BE2C (cell line): ENCODE data around the gene PNPLA7.

Experiments
- DNase-seq: peaks from one replicate; pipeline ENCODE4 v3.0.0-alpha.2; 2020
- H3K27me3 ChIP-seq: fragments of 250-450 bp; sonication (Bioruptor Pico); 2 replicates; pipeline ENCODE4 v1.5.1; 2020; ENCODE audit warnings: mild to moderate bottlenecking
- H3K36me3 ChIP-seq: fragments of 250-450 bp; sonication (Bioruptor Pico); 2 replicates; pipeline ENCODE4 v1.5.1; 2020; ENCODE audit warnings: mild to moderate bottlenecking
- H3K4me1 ChIP-seq: fragments of 250-450 bp; sonication (Bioruptor Pico); 2 replicates; pipeline ENCODE4 v1.5.1; 2020
- H3K4me3 ChIP-seq: 2 replicates; pipeline ENCODE4 v1.5.1; 2011; ENCODE audit warnings: low read depth, low read length
- H3K9me3 ChIP-seq: fragments of 250-450 bp; sonication (Bioruptor Pico); 2 replicates; pipeline ENCODE4 v1.5.1; 2020
- TF ChIP-seq, protein P1 (sequence below): IDR thresholded peaks from 2 replicates; pipeline ENCODE4 v1.5.1; 2012; ENCODE audit warnings: mild to moderate bottlenecking, low read depth, low read length

Gene PNPLA7

GRCh38 chr9:137464291-137464999, 85.8 kb downstream of the PNPLA7 start:
- Histone ChIP-seq H3K4me1 (peaks cover 4% of the 10 kb centered on the region), H3K9me3 (no peaks in the 10 kb centered on the region), H3K36me3 (no peaks in the 10 kb centered on the region), H3K27me3 (no peaks in the 10 kb centered on the region), H3K4me3 (no peak overlapping the region)
- no peak for DNase-seq
- TF ChIP-seq, protein P1, sequence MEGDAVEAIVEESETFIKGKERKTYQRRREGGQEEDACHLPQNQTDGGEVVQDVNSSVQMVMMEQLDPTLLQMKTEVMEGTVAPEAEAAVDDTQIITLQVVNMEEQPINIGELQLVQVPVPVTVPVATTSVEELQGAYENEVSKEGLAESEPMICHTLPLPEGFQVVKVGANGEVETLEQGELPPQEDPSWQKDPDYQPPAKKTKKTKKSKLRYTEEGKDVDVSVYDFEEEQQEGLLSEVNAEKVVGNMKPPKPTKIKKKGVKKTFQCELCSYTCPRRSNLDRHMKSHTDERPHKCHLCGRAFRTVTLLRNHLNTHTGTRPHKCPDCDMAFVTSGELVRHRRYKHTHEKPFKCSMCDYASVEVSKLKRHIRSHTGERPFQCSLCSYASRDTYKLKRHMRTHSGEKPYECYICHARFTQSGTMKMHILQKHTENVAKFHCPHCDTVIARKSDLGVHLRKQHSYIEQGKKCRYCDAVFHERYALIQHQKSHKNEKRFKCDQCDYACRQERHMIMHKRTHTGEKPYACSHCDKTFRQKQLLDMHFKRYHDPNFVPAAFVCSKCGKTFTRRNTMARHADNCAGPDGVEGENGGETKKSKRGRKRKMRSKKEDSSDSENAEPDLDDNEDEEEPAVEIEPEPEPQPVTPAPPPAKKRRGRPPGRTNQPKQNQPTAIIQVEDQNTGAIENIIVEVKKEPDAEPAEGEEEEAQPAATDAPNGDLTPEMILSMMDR: no peak

GRCh38 chr9:137463931-137464290, 86.3 kb downstream of the PNPLA7 start:
- Histone ChIP-seq H3K9me3 (no peaks in the 10 kb centered on the region), H3K4me1 (peaks cover 5% of the 10 kb centered on the region), H3K36me3 (no peaks in the 10 kb centered on the region), H3K27me3 (no peaks in the 10 kb centered on the region), H3K4me3 (no peak overlapping the region)
- DNase-seq: no peak
- TF ChIP-seq, protein P1: no peak

DNA sequence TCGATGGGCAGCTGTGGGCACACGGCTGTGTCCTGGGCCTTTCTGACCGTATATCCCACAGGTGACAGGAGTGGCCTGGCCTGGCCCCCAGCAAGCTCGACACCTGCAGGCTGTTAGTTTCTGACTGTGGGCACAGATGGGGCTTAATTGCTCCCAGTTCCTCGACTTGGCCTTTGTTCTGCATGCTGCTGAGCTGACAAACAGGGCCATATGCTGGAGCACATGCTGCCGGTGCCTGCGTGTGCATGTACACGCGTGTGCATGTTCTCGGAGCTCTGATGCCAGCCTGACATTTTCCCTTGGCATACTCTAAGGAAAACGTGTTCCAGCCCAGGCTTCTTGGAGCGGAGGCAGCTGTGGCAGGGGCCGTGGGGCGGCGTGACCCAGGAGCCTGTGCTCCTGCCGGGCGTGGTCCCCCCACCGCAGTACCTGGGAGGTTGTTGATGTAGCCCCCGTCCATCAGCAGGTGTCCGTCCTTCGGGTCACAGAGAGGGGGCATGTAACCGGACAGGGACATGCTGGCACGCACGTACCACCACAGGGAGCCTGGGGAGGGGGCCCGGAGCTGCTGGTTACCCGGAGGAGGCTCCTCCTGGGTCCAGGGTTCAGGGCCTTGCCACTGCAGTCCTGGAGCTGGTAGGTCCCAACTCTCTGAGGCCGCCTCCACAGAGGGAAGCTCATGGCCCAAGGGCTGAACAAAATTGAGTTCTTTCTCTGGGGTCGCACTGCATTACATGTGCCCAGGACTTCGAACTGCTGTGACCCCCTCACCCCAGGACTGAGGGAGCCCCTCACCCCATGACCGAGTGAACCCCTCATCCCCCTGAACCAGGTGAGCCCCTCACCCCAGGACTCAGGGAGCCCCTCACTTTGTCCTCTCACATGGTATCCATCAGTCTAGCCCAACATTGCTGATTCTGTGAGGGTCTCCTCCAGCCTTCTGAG, 86.9 kb downstream of the PNPLA7 start:
- no peak overlapping the region for H3K4me3 ChIP-seq
- DNase-seq: no peak
- TF ChIP-seq, protein P1: no peak

GRCh38 chr9:137462396-137462985, 87.7 kb downstream of the PNPLA7 start:
- H3K4me3 ChIP-seq: no peak overlapping the region
- peaks cover 11% of the 10 kb centered on the region for H3K36me3 ChIP-seq
- peaks cover 11% of the 10 kb centered on the region for H3K4me1 ChIP-seq
- DNase-seq: peak; percentile 11
- H3K9me3 ChIP-seq: no peaks in the 10 kb centered on the region
- TF ChIP-seq, protein P1: no peak
- no peaks in the 10 kb centered on the region for H3K27me3 ChIP-seq

More for the DNA sequence above, 86.9 kb downstream of the PNPLA7 start:
- H3K4me1 ChIP-seq: peaks cover 5% of the 10 kb centered on the region
- 0 out of 2 replicates have a peak, but pooled peaks cover 3% of the 10 kb centered on the region for H3K36me3 ChIP-seq
- H3K27me3 ChIP-seq: no peaks in the 10 kb centered on the region
- H3K9me3 ChIP-seq: no peaks in the 10 kb centered on the region

- H3K36me3 ChIP-seq: peaks cover 18% of the 10 kb centered on the region
- no peaks in the 10 kb centered on the region for H3K9me3 ChIP-seq
- DNase-seq: peak; percentile 23
- H3K4me1 ChIP-seq: peaks cover 15% of the 10 kb centered on the region
- no peaks in the 10 kb centered on the region for H3K27me3 ChIP-seq
- no peak overlapping the region for H3K4me3 ChIP-seq
- TF ChIP-seq, protein P1: no peak
Observed at GRCh38 chr9:137461663-137462395, 88.4 kb downstream of the PNPLA7 start.
